ENCODE results near the gene UBXN4.
"Not testable (repeated sequence)": the region's sequence is repeated elsewhere in the genome, so short reads cannot be mapped to it uniquely, and the experiment has no call there.

- not testable (repeated sequence) for TF ChIP-seq POLR2A (IDR thresholded peaks at IDR 0.05; ENCODE audit: low read depth); EP300 (IDR thresholded peaks at IDR 0.05); CTCF (IDR thresholded peaks at IDR 0.05)
Observed at GRCh38 chr2:135795641-135796040, 54.0 kb downstream of the UBXN4 start.
